ENCODE results near the gene VPS8.

VPS8 gene

GRCh38 chr3:185089751-185090150, 277.8 kb downstream of the VPS8 start:
- H3K79me2 ChIP-seq (ENCODE audit: insufficient read depth, low read depth), result no peaks in the 10 kb centered on the region
- no peak overlapping the region for H3K4me2 ChIP-seq
- H3K36me3 ChIP-seq (ENCODE audit: insufficient read depth), result no peaks in the 10 kb centered on the region
- no peak overlapping the region for H3K9ac ChIP-seq
- peaks cover 9% of the 10 kb centered on the region for H3K4me1 ChIP-seq (ENCODE audit: low read depth, poor library complexity, severe bottlenecking)
- no peaks in the 10 kb centered on the region for H4K20me1 ChIP-seq (ENCODE audit: insufficient read depth)
- H2AFZ ChIP-seq (ENCODE audit: low read depth), result no peak overlapping the region
- H3K4me3 ChIP-seq (IDR thresholded peaks at IDR 0.05; ENCODE audit: insufficient read depth, low read depth, low read length), result no peak overlapping the region
- no peak overlapping the region for H3K27ac ChIP-seq
- TF ChIP-seq, protein P1, sequence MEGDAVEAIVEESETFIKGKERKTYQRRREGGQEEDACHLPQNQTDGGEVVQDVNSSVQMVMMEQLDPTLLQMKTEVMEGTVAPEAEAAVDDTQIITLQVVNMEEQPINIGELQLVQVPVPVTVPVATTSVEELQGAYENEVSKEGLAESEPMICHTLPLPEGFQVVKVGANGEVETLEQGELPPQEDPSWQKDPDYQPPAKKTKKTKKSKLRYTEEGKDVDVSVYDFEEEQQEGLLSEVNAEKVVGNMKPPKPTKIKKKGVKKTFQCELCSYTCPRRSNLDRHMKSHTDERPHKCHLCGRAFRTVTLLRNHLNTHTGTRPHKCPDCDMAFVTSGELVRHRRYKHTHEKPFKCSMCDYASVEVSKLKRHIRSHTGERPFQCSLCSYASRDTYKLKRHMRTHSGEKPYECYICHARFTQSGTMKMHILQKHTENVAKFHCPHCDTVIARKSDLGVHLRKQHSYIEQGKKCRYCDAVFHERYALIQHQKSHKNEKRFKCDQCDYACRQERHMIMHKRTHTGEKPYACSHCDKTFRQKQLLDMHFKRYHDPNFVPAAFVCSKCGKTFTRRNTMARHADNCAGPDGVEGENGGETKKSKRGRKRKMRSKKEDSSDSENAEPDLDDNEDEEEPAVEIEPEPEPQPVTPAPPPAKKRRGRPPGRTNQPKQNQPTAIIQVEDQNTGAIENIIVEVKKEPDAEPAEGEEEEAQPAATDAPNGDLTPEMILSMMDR (conservative IDR thresholded peaks at IDR 0.05; ENCODE audit: low read depth, low read length), result no peak
- H3K27me3 ChIP-seq (ENCODE audit: insufficient read depth, low read depth), result no peaks in the 10 kb centered on the region

- no peak overlapping the region for H3K27ac ChIP-seq
- no peaks in the 10 kb centered on the region for H3K36me3 ChIP-seq (ENCODE audit: insufficient read depth)
- H4K20me1 ChIP-seq (ENCODE audit: insufficient read depth), result no peaks in the 10 kb centered on the region
- H3K9ac ChIP-seq, result no peak overlapping the region
- peaks cover 9% of the 10 kb centered on the region for H3K4me1 ChIP-seq (ENCODE audit: low read depth, poor library complexity, severe bottlenecking)
- H2AFZ ChIP-seq (ENCODE audit: low read depth), result no peak overlapping the region
- H3K27me3 ChIP-seq (ENCODE audit: insufficient read depth, low read depth), result no peaks in the 10 kb centered on the region
- TF ChIP-seq, protein P1 (conservative IDR thresholded peaks at IDR 0.05; ENCODE audit: low read depth, low read length), result no peak
- H3K79me2 ChIP-seq (ENCODE audit: insufficient read depth, low read depth), result no peaks in the 10 kb centered on the region
- H3K4me3 ChIP-seq (IDR thresholded peaks at IDR 0.05; ENCODE audit: insufficient read depth, low read depth, low read length), result no peak overlapping the region
- no peak overlapping the region for H3K4me2 ChIP-seq
Observed at GRCh38 chr3:185090811-185091210, 278.8 kb downstream of the VPS8 start.

GRCh38 chr3:185093116-185093515, 281.1 kb downstream of the VPS8 start:
- Histone ChIP-seq H3K4me3 (IDR thresholded peaks at IDR 0.05; ENCODE audit: insufficient read depth, low read depth, low read length) (no peak overlapping the region), H3K4me2 (no peak overlapping the region), H3K36me3 (ENCODE audit: insufficient read depth) (no peaks in the 10 kb centered on the region), H4K20me1 (ENCODE audit: insufficient read depth) (no peaks in the 10 kb centered on the region), H3K9ac (no peak overlapping the region), H3K27me3 (ENCODE audit: insufficient read depth, low read depth) (no peaks in the 10 kb centered on the region), H3K79me2 (ENCODE audit: insufficient read depth, low read depth) (no peaks in the 10 kb centered on the region), H3K4me1 (ENCODE audit: low read depth, poor library complexity, severe bottlenecking) (no peaks in the 10 kb centered on the region), H2AFZ (ENCODE audit: low read depth) (no peak overlapping the region), H3K27ac (no peak overlapping the region)
- TF ChIP-seq, protein P1 (conservative IDR thresholded peaks at IDR 0.05; ENCODE audit: low read depth, low read length), result no peak

DNA sequence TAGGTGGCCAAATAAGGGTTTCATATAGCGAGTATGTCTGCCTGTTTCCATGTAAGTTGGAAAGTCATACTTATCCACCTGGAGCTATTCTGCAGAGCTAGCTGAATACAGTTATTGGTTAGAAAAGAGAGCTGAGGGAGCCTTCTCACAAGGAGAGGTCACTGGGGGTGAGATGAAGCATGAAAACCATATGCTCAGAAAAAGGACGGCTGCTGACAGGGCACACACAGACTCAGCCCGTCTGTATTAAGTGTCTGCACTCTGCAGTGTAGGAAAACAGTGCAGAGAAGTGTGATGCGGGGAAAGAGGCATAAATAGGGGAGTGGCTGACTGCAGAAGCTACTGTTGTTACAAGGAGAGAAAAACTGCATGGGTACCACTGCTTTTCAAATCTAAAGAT, 282.7 kb downstream of the VPS8 start:
- Histone ChIP-seq H2AFZ (ENCODE audit: low read depth) (no peak overlapping the region), H3K4me1 (ENCODE audit: low read depth, poor library complexity, severe bottlenecking) (no peaks in the 10 kb centered on the region), H3K36me3 (ENCODE audit: insufficient read depth) (no peaks in the 10 kb centered on the region), H3K79me2 (ENCODE audit: insufficient read depth, low read depth) (no peaks in the 10 kb centered on the region), H3K4me2 (no peak overlapping the region), H3K9ac (no peak overlapping the region), H4K20me1 (ENCODE audit: insufficient read depth) (no peaks in the 10 kb centered on the region), H3K4me3 (IDR thresholded peaks at IDR 0.05; ENCODE audit: insufficient read depth, low read depth, low read length) (no peak overlapping the region), H3K27me3 (ENCODE audit: insufficient read depth, low read depth) (no peaks in the 10 kb centered on the region), H3K27ac (no peak overlapping the region)
- TF ChIP-seq, protein P1 (conservative IDR thresholded peaks at IDR 0.05; ENCODE audit: low read depth, low read length), result no peak
